ENCODE data around the gene MAT1A.

Gene MAT1A

GRCh38 chr10:80281784-80282765, 7.4 kb downstream of the MAT1A start:
- H3K27ac ChIP-seq (replicated peaks), result no peak overlapping the region
- no peak for DNase-seq (ENCODE audit: low read depth in 1 of 2, low spot score in 1 of 2)
- TF ChIP-seq REST (IDR thresholded peaks at IDR 0.05; ENCODE audit: insufficient replicate concordance, low read depth) (no peak), SPI1 (IDR thresholded peaks at IDR 0.05; ENCODE audit: borderline replicate concordance, low read depth) (no peak), POLR2AphosphoS5 (IDR thresholded peaks at IDR 0.05; ENCODE audit: low read depth) (no peak), CTCF (IDR thresholded peaks at IDR 0.05; ENCODE audit: insufficient read depth, low read length) (no peak), GABPA (IDR thresholded peaks at IDR 0.05; ENCODE audit: low read depth) (no peak)
- no peaks in the 10 kb centered on the region for H3K27me3 ChIP-seq (ENCODE audit: insufficient read depth, poor library complexity, severe bottlenecking)
- no peak overlapping the region for H3K4me3 ChIP-seq (replicated peaks; ENCODE audit: insufficient read depth, low read length)

DNA sequence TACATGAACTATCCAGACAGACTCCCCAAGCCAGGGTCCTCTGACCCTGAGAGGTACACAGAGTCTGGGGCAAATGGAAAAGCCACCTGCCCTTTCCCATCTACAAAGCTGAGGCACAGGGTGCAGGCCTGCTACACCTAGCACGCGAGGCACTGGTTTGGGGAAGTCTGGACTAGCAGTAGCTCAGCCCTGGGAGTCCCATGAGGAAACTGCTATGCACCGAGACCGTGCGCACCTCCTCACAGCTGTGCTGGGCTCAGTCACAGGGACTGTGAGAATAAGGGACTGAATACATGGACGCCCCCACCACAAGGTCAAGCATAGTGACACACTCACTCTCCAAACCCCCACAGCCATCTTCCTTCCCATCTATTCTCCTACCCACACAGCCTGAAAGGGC, 8.2 kb downstream of the MAT1A start:
- DNase-seq (ENCODE audit: low read depth in 1 of 2, low spot score in 1 of 2), result peak in 1 of 2 experiments; percentile 74
- Histone ChIP-seq H3K27me3 (ENCODE audit: insufficient read depth, poor library complexity, severe bottlenecking) (no peaks in the 10 kb centered on the region), H3K27ac (replicated peaks) (no peak overlapping the region), H3K4me3 (replicated peaks; ENCODE audit: insufficient read depth, low read length) (no peak overlapping the region)
- TF ChIP-seq CTCF (IDR thresholded peaks at IDR 0.05; ENCODE audit: insufficient read depth, low read length) (no peak), SPI1 (IDR thresholded peaks at IDR 0.05; ENCODE audit: borderline replicate concordance, low read depth) (peak; percentile 79; the same call in 1 of the 2 replicates)

DNA sequence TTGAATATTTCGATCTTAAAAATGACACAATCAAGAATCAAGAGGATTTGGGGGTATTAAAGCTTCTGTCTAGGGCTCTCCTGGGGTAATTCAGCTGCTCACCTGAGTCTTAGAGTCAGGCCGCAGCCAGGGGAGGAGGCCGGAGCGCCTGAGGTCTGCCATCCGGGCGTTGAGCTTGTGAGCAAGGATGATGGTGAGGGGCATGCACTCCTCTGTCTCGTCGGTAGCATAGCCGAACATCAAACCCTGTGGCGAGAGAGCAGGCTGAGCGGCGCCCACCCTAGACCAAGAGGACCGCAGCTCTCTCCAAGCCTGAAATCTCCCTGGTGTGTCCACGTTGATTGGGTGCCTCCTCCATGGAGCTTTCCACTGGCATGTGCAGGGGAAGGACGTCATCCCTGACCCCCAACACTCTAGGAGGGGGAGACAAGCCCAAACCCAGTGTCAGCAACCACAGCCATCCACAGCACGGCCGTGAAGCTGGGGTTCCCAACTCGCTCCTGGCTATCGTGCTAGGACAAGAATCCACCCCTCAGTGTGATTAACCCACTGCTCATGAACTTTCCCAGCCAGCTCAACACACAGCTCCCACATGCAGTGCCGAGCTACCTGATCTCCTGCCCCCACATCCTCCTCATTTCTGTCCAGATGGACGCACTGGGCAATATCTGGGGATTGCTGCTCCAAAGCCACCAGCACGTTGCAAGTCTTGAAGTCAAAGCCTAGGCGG, 9.2 kb downstream of the MAT1A start:
- no peak for TF ChIP-seq GABPA (IDR thresholded peaks at IDR 0.05; ENCODE audit: low read depth)
- no peak for TF ChIP-seq POLR2AphosphoS5 (IDR thresholded peaks at IDR 0.05; ENCODE audit: low read depth)
- no peak for TF ChIP-seq SPI1 (IDR thresholded peaks at IDR 0.05; ENCODE audit: borderline replicate concordance, low read depth)
- no peak for TF ChIP-seq CTCF (IDR thresholded peaks at IDR 0.05; ENCODE audit: insufficient read depth, low read length)
- TF ChIP-seq REST (IDR thresholded peaks at IDR 0.05; ENCODE audit: insufficient replicate concordance, low read depth), result no peak
- Histone ChIP-seq H3K27me3 (ENCODE audit: insufficient read depth, poor library complexity, severe bottlenecking) (no peaks in the 10 kb centered on the region), H3K27ac (replicated peaks) (no peak overlapping the region), H3K4me3 (replicated peaks; ENCODE audit: insufficient read depth, low read length) (no peak overlapping the region)
- no peak for DNase-seq (ENCODE audit: low read depth in 1 of 2, low spot score in 1 of 2)

Data from HL-60 (cell line).